T-helper 1 cell treated with Interleukin-12 subunit alpha and Interleukin-12 subunit beta and Interleukin-4 antibody, amounts not matched to agents 30 μg/mL and 1 μg/mL, for 36 hours (primary cell): Measurements from ENCODE around the gene ZSWIM1.
A peak's percentile ranks its signal among the peaks of the same experiment; 100 is the strongest.

Experiments used
- H3K27ac Mint-ChIP-seq: one replicate; pipeline ENCODE4 v1.8.0; 2021; ENCODE audit warnings: mild to moderate bottlenecking, mixed read lengths
- H3K27me3 Mint-ChIP-seq: one replicate; pipeline ENCODE4 v1.8.0; 2021; ENCODE audit warnings: low read depth, mixed read lengths
- H3K36me3 Mint-ChIP-seq: one replicate; pipeline ENCODE4 v1.8.0; 2021; ENCODE audit warnings: low read depth, mixed read lengths
- H3K4me1 Mint-ChIP-seq: one replicate; pipeline ENCODE4 v1.8.0; 2021; ENCODE audit warnings: low read depth, mixed read lengths
- H3K4me3 Mint-ChIP-seq: one replicate; pipeline ENCODE4 v1.8.0; 2021; ENCODE audit warnings: mild to moderate bottlenecking, moderate library complexity, mixed read lengths
- H3K9me3 Mint-ChIP-seq: one replicate; pipeline ENCODE4 v1.8.0; 2021; ENCODE audit warnings: mixed read lengths

ZSWIM1 gene

DNA sequence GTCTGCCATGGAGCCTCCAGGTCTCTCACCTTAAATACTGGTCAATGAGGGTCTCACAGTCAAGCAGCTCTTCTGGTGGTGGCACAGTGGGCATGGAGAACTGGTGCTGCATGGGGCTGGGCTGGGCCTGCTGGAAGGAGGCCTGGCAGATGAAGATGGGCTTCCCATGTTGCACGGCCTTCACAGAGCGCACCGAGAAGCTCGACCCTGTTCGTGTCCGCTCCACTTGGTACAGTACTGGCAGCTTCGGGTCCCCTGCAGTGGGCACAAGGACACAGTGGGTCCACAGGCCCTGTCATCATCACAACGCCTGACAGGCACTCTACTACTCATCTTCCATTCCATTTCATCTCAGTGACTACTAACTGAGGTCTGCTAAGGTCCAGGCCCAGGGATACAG is 32.6 kb upstream of the ZSWIM1 start:
- Mint-ChIP-seq H3K9me3 (no peaks in the 10 kb centered on the region), H3K36me3 (peaks cover 31% of the 10 kb centered on the region), H3K4me1 (no peaks in the 10 kb centered on the region), H3K27me3 (no peaks in the 10 kb centered on the region), H3K27ac (no peak overlapping the region), H3K4me3 (no peak overlapping the region)

DNA sequence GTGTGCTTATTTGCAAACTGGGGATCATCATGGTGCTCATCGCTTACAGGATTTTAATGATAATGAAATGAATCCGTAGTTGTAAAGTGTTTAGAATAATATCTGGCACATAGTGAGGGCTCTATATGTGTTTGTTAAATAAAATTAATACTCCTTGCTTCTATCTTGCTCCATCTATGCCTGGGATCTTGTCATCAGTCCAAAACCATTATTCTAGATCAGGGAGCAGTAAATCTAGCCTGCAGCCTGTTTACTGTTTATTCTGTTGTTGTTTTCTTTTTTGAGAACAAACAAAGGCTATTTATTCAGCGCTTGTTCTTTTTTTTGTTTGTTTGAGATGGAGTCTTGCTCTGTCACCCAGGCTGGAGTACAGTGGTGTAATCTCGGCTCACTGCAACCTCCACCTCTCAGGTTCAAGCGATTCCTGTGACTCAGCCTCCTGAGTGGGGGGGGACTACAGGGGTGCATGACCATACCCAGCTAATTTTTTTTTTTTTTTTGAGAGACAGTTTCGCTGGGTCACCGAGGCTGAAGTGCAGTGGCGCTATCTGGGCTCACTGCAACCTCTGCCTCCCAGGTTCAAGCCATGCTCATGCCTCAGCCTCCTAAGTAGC is 32.0 kb upstream of the ZSWIM1 start:
- Mint-ChIP-seq H3K27ac (no peak overlapping the region), H3K4me3 (no peak overlapping the region), H3K4me1 (peaks cover 3% of the 10 kb centered on the region), H3K9me3 (no peaks in the 10 kb centered on the region), H3K27me3 (no peaks in the 10 kb centered on the region), H3K36me3 (peaks cover 28% of the 10 kb centered on the region)

DNA sequence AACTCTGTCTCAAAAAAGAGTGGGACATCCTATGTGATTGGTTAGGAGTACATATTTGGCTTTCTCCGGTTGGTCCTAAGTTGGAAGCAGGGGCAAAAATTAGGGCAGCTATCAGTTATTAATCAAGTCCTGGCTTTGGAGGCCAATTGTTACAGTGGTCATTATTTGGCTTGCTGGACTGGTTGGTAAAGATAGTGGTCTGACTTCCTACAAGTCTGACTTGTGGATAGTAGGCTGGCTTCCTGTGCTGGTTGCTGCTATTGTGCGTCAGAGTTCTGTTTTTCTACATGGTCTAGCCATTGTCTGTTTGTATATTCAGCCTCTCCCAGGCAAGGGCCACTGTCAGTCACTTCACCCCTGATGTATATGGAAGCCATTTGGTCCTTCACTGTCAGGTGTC is 30.8 kb upstream of the ZSWIM1 start:
- Mint-ChIP-seq H3K4me3 (no peak overlapping the region), H3K27ac (no peak overlapping the region), H3K36me3 (peaks cover 23% of the 10 kb centered on the region), H3K4me1 (peaks cover 8% of the 10 kb centered on the region), H3K27me3 (no peaks in the 10 kb centered on the region), H3K9me3 (no peaks in the 10 kb centered on the region)

DNA sequence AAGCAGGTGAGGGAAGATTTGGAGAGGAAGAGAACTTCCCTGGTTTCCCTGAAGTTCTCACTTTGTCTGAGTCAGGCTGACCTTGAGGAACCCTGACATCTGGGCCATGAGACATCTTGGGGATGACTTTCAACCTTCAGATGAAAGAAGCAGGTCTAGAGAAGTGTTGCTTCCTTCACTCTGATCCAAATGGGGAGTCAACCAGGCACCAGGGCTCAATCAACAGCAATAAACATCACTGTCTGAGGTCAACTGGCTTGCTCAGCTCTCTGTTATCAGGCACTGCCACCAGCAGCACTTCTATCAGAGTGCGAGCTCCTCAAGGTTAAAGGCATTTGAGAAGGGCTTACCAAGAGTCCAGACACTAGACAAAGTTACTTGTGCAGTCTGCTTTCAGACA is 30.1 kb upstream of the ZSWIM1 start:
- H3K36me3 Mint-ChIP-seq, result peaks cover 19% of the 10 kb centered on the region
- no peaks in the 10 kb centered on the region for H3K9me3 Mint-ChIP-seq
- H3K27ac Mint-ChIP-seq, result no peak overlapping the region
- H3K4me3 Mint-ChIP-seq, result no peak overlapping the region
- H3K27me3 Mint-ChIP-seq, result no peaks in the 10 kb centered on the region
- peaks cover 11% of the 10 kb centered on the region for H3K4me1 Mint-ChIP-seq

DNA sequence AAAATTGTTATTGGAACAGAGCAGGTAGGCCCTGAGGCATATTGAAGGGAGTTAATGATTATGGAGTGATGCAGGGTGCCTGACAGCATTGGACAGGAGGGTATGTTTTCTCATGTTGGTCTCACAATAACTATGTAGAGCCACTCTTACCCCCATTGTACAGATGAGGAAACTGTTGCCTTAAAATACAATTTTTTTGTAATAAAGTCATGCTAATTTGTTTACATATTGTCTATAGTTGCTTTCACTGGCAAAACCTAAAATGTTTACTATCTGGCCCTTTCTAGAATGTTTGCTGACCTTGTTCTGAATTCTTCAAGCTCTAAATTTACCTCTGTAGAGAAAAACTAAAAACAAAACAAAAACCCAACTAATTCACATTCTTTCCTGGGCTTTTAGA is 29.5 kb upstream of the ZSWIM1 start:
- no peaks in the 10 kb centered on the region for H3K9me3 Mint-ChIP-seq
- no peak overlapping the region for H3K4me3 Mint-ChIP-seq
- no peak overlapping the region for H3K27ac Mint-ChIP-seq
- peaks cover 14% of the 10 kb centered on the region for H3K4me1 Mint-ChIP-seq
- no peaks in the 10 kb centered on the region for H3K27me3 Mint-ChIP-seq
- H3K36me3 Mint-ChIP-seq, result peaks cover 18% of the 10 kb centered on the region

DNA sequence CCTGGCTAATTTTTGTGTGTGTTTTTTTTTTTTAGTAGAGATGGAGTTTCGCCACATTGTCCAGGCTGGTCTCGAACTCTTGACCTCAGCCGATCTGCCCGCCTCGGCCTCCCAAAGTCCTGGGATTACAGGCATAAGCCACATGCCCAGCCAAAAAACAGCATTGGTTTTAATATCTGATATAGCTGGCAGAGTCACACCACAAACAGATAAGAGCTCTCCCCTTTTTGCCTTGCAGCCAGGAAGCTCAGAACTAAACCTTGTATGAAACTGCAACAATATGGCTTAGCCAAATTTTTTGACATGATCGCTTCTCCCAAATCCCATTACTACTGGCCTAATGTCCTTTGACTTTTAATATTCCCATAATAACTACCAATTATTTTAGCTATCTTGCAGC is 28.7 kb upstream of the ZSWIM1 start:
- Mint-ChIP-seq H3K4me3 (no peak overlapping the region), H3K4me1 (peaks cover 16% of the 10 kb centered on the region)

DNA sequence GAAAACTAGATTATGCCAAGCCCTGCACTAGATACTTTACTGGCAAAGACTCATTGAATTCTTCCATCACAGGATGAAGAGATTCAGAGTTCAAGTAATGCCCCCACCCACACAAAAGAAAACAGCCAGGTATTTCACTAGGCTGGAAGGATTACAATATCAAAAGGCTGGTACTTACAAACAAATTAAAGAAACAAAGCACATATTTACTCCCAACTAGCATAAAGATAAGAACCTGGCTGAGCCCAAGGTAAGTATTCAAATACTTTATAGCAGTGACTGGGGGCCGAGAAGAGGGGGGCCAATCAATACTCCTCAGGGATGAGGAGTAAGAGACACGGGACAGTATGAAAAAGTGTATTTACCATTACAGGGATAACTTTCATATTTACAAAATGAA is 27.5 kb upstream of the ZSWIM1 start:
- Mint-ChIP-seq H3K36me3 (peaks cover 17% of the 10 kb centered on the region), H3K27ac (no peak overlapping the region), H3K4me3 (no peak overlapping the region), H3K4me1 (peaks cover 24% of the 10 kb centered on the region), H3K9me3 (no peaks in the 10 kb centered on the region), H3K27me3 (no peaks in the 10 kb centered on the region)

More for the DNA sequence above, 28.7 kb upstream of the ZSWIM1 start:
- Mint-ChIP-seq H3K27me3 (no peaks in the 10 kb centered on the region), H3K9me3 (no peaks in the 10 kb centered on the region), H3K27ac (no peak overlapping the region), H3K36me3 (peaks cover 17% of the 10 kb centered on the region)

DNA sequence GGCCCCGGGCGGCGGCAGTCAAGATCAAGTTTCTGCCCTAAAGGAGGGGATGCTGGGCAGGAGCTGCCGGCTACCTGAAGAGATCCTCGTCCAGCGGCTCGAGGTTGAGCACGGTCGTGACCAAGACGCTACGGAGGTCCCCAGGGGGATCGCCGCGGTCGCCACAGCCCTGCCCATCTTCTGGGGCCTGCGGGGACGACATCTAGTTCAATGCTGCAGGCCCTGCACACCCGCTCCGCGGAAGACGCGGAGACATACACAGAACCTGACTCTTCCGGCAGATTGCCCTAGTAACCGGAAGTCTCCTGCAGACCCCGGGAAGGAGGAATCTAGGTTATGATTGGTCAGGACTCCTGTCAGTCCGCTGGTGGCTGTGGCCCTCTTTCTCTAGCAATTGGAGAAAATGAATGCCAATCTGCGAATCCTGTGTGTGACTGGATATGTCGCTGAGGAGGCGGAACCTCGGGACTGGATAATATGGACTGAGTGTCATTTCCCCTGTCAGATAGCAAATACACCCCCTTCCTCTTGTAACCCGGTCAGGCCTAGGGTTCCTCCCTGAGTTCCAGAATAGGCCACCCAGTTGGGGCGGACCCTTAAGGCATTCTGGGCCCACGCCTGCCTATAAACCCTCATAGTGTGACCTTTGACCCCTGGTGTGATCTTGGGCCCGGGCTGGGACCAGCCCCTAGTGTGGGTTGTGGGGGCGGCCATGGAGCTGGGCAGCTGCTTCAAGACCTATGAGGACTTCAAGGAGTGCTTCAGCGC is 23.7 kb upstream of the ZSWIM1 start, which contains the start of the genes ACOT8 and ZSWIM3:
TSS of gene ACOT8 (minus strand) at position 279 of the 768 bp plus-strand sequence. CDS start at position 202, 77 bp downstream.
TSS of gene ZSWIM3 (plus strand) at position 501 of the 768 bp plus-strand sequence. CDS start at position 713, 212 bp downstream.
- H3K4me3 Mint-ChIP-seq, result peak within 1 kb of the TSS; percentile 97
- peak within 1 kb of the TSS; percentile 99 for H3K27ac Mint-ChIP-seq
- H3K36me3 Mint-ChIP-seq, result peaks cover 9% of the 10 kb centered on the region
- H3K9me3 Mint-ChIP-seq, result no peaks in the 10 kb centered on the region
- no peaks in the 10 kb centered on the region for H3K27me3 Mint-ChIP-seq
- H3K4me1 Mint-ChIP-seq, result peaks cover 34% of the 10 kb centered on the region

DNA sequence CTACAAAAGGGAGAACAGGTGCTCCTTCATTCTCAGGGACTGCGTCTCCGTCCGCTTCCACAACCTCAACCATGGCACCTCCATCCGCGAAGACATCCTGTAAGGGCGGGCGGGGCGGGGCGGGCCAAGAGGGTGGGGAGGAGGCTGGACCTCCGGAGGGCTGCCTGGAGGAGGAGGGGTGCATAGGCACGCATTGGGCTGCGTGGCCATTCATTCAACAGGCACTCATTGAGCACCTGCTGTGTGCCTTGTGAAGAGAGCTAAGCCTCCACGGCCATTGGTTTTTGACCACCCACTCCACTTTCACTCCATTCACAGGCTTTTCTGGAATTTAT is 23.2 kb upstream of the ZSWIM1 start:
- Mint-ChIP-seq H3K27me3 (no peaks in the 10 kb centered on the region), H3K4me3 (peak overlapping the region; percentile 97), H3K9me3 (no peaks in the 10 kb centered on the region), H3K36me3 (peaks cover 7% of the 10 kb centered on the region), H3K4me1 (peaks cover 34% of the 10 kb centered on the region), H3K27ac (peak overlapping the region; percentile 99)

DNA sequence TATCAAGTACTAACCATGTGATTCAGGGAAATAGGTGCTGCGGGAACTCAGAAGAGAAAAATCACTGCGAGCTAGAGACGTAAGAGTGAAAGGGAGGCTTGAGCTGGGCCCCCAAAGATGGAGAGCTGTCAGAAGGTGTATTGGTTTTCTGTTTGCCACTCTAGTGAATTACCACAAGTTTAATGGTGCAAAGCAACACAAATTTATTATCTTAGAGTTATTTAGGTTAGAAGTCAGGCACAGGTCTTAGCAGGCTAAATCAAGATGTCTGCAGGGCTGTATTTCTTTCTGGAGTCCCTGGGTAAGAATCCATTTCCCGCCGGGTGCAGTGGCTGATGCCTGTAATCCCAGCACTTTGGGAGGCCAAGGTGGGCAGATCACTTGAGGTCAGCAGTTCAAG is 21.1 kb upstream of the ZSWIM1 start:
- no peak overlapping the region for H3K27ac Mint-ChIP-seq
- H3K9me3 Mint-ChIP-seq, result no peaks in the 10 kb centered on the region
- H3K27me3 Mint-ChIP-seq, result no peaks in the 10 kb centered on the region
- peaks cover 10% of the 10 kb centered on the region for H3K36me3 Mint-ChIP-seq
- peaks cover 32% of the 10 kb centered on the region for H3K4me1 Mint-ChIP-seq
- no peak overlapping the region for H3K4me3 Mint-ChIP-seq

DNA sequence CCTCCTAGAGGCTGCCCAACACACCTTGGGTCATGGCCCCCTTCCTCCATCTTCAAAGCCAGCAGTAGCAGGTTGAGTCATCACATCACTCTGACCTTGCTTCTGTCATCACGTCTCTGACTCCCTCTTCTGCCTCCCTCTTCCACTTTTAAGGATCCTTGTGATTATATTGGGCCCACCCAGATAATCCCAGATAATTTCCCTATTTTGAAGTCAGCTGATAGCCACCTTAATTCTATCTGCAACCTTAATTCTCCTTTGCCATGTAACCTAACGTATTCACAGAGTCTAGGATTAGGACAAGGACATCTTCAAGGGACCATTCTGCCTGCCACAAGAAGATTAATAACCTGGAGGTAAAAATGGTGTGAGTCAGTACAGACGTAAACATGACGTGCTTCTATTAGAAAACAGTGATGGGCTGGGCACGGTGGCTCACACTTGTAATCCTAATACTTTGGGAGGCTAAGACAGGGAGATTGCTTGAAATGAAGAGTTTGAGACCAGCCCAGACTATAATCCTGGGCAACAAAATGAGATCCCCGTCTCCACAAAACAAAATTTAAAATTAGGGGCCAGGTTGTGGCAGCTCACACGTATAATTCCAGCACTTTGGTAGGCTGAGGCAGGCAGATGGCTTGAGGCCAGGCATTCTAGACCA is 20.3 kb upstream of the ZSWIM1 start:
- H3K4me3 Mint-ChIP-seq, result no peak overlapping the region
- no peaks in the 10 kb centered on the region for H3K9me3 Mint-ChIP-seq

DNA sequence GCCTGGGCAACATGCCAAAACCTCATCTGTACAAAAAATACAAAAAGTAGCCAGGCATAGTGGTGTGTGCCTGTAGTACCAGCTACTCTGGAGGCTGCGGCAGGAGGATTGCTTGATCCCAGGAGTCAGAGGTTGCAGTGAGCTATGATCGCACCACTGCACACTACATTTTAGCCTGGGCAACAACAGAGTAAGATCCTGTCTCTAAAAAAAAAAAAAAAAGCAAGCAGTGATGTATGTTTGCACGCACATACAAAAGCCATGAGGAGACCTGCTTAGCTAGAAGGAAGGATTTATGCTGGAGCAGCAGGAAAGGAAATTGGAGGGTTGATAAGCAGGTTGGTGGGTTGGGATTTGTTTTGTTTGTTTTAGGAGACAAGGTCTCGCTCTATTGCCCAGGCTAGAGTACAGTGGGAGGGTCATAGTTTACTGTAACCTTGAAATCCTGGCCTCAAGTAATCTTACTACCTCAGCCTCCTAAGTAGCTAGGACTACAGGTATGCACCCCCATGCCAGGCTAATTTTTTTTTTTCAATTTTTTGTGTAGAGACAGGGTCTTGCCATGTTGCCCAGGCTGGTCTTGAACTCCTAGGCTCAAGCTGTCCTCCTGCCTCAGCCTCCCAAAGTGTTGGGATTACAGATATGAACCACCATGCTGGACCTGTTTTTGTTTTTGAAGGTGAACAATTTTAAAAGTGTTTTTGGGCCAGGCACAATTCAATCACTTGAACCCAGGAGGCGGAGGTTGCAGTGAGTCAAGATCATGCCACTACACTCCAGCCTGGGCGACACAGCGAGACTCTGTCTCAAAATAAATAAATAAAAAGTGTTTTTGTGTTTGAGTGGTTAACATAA is 19.6 kb upstream of the ZSWIM1 start:
- H3K27me3 Mint-ChIP-seq, result no peaks in the 10 kb centered on the region
- H3K4me3 Mint-ChIP-seq, result no peak overlapping the region
- H3K4me1 Mint-ChIP-seq, result peaks cover 23% of the 10 kb centered on the region
- H3K9me3 Mint-ChIP-seq, result no peaks in the 10 kb centered on the region
- H3K36me3 Mint-ChIP-seq, result peaks cover 10% of the 10 kb centered on the region
- no peak overlapping the region for H3K27ac Mint-ChIP-seq

More for the DNA sequence above, 20.3 kb upstream of the ZSWIM1 start:
- Mint-ChIP-seq H3K4me1 (peaks cover 28% of the 10 kb centered on the region), H3K27ac (no peak overlapping the region), H3K36me3 (peaks cover 10% of the 10 kb centered on the region), H3K27me3 (no peaks in the 10 kb centered on the region)

DNA sequence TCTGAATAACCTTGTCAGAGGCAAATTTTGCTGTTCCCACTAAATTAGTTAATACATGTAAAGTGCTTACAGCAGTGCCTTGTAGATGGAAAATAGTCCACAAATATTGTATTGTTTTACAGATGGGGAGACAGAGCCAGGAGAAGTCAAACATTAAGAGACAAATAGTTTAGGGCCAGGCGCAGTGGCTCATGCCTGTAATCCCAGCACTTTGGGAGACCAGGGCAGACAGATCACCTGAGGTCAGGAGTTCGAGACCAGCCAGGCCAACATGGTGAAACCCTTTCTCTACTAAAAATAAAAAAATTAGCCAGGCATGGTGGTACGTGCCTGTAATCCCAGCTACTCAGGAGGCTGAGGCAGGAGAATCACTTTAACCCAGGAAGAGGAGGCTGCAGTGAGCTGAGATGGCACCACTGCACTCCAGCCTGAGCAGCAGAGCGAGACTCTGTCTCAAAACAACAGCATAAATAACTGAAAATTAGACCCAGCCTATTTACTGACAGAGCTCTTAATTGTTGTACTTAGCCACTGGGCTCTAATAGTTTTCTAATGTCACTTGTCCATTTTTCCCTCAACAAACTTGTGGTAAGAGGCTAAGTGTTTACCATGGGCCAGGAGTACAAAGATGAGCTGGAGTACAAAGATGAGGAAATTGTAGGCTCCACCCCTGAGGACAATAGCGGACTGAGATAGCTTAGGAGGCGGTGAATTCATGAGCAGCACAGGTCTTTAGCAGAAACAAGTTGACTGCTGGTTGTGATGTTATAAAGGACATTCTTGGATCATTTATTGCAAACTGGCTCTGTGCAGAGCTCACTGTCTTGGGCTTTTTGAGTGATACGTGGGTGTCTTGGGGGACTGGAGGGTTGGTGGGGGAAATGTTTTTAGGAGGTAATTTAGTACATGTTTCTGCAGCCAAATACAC is 17.2 kb upstream of the ZSWIM1 start:
- peaks cover 12% of the 10 kb centered on the region for H3K4me1 Mint-ChIP-seq
- H3K4me3 Mint-ChIP-seq, result no peak overlapping the region
- no peaks in the 10 kb centered on the region for H3K27me3 Mint-ChIP-seq
- no peaks in the 10 kb centered on the region for H3K9me3 Mint-ChIP-seq
- H3K36me3 Mint-ChIP-seq, result peaks cover 6% of the 10 kb centered on the region
- H3K27ac Mint-ChIP-seq, result no peak overlapping the region
